22Rv1 (cell line): Measurements from ENCODE around the gene HID1.

Experiments
- H3K27ac ChIP-seq: fragments of 450-650 bp; 2 replicates; pipeline ENCODE4 v1.5.1; 2017
- ZFX ChIP-seq: fragments of 450-650 bp; IDR thresholded peaks from 2 replicates; pipeline ENCODE4 v1.6.1; 2017; ENCODE audit warnings: antibody characterized with exemption, borderline replicate concordance
- TF ChIP-seq, protein P1 (sequence below): fragments of 450-650 bp; IDR thresholded peaks from 2 replicates; pipeline ENCODE4 v1.5.1; 2017; ENCODE audit warnings: mild to moderate bottlenecking

HID1 gene

DNA sequence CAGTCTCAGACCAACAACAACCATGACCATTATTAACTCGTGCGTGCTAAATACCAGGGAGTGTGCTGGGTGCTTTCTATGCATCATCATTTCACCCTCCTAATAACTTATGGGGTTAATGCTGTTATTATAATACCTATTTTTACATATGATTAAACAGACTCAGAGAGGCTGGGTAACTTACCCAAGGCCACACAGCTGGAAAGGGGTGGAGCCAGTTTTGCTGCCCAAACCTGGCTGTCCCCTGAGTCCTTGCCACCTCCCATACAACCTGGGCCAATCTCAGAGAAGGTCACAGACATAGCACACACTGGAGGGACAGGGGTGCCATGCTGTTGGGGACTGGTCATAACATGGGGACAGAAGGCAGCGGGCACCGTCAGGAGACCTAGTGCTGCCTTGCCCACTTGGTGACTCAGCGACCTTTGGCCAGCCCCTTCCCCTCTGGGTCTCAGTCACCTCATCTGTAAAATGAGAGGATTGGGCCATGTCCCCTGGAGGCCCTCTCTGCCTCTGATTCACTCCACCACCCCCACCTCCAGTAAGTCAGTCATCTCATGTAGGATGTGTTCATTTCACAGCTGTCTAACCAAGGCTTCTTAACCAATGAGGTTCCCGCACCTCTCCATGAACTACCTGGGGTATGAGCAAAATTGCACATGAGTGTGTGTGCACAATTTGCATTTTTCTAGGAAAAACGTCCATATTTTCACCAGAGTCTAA lies 67.7 kb downstream of the HID1 start:
- TF ChIP-seq, protein P1, sequence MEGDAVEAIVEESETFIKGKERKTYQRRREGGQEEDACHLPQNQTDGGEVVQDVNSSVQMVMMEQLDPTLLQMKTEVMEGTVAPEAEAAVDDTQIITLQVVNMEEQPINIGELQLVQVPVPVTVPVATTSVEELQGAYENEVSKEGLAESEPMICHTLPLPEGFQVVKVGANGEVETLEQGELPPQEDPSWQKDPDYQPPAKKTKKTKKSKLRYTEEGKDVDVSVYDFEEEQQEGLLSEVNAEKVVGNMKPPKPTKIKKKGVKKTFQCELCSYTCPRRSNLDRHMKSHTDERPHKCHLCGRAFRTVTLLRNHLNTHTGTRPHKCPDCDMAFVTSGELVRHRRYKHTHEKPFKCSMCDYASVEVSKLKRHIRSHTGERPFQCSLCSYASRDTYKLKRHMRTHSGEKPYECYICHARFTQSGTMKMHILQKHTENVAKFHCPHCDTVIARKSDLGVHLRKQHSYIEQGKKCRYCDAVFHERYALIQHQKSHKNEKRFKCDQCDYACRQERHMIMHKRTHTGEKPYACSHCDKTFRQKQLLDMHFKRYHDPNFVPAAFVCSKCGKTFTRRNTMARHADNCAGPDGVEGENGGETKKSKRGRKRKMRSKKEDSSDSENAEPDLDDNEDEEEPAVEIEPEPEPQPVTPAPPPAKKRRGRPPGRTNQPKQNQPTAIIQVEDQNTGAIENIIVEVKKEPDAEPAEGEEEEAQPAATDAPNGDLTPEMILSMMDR = no peak
- H3K27ac ChIP-seq = no peak overlapping the region

DNA sequence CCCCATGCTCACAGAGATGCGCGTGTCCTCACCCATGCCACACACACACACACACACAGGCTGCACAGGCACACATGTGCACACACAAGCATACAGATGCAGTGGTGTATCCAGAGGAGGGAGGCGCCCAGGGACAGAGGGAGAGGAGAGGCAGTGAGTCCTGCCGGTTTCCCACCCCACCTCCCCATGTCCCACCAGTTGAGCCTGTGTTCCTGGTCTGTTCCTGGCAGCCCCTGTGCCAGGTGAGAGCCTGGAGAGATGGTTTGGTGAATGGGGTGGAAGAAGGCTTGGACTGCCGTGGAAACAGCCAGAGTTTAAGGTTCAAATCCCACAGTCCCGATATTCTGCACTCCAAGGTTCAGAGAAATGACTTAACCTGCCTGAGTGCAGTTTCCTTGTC lies 68.9 kb downstream of the HID1 start:
- H3K27ac ChIP-seq = no peak overlapping the region
- TF ChIP-seq, protein P1 = no peak
- TF ChIP-seq ZFX = no peak

DNA sequence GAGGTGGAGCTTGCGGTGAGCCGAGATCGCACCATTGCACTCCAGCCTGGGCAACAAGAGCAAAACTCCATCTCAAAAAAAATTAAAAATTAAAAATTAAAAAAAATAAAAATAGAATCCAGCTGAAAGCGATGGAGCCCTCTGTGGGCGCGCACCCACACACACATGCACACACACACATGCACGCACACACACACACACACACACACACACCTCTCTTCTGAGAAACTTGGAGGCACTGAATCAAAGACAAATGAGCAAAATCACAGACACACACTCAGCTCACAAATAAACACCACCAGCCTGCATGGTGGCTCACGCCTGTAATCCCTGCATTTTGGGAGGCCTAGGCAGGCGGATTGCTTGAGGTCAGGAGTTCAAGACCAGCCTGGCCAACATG lies 69.5 kb downstream of the HID1 start:
- TF ChIP-seq ZFX = no peak
- TF ChIP-seq, protein P1 = no peak
- H3K27ac ChIP-seq = no peak overlapping the region

DNA sequence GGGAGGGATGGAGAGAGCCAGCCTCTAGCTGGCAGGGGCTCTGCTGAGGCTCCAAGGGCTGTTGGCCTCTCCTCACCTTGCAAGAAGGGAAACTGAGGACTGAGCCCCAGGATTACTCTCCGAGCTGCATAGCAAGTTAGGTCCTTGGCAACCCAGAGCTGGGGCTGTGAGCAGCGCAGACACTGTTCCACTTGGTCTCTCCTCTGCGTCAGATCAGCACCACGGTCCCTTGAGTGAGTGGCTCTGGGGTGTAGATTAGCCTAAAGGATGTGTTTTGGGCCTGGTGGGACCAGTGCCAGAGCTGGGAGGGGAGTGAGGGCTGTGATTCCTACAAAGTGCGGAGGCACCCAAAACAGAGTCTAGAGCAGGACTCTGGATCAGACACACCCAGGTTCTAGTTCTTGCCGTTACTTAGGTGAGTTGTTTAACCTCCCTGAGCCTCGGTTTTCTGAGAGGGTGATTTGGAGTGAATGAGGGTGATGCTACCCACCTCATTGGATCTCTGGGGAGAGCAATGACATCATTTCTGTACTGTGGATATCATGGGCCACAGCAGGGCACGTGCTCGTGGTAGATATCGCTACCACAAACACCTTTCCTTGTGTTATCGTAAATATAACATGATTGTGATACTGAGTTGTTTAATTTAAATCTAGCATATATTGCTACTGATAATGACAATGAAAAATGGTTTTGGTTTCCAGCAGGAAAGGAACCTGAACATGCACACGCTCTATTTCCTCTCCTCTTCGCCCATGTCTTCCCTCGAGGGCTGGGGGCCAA lies 71.0 kb downstream of the HID1 start:
- no peak for TF ChIP-seq ZFX
- TF ChIP-seq, protein P1 = no peak
- H3K27ac ChIP-seq = no peak overlapping the region
